Measurements from ENCODE around the gene CDC16. TPM values are rescaled to one million over a fixed set of nuclear protein-coding genes. Genes with fewer than 3 reads are reported as not detected.

The CDC16 gene
- total and polyA plus RNA-seq, 2 donors (not counting 1 experiment from before 2014, with no cell fraction given) = 94.8 to 127 TPM

DNA sequence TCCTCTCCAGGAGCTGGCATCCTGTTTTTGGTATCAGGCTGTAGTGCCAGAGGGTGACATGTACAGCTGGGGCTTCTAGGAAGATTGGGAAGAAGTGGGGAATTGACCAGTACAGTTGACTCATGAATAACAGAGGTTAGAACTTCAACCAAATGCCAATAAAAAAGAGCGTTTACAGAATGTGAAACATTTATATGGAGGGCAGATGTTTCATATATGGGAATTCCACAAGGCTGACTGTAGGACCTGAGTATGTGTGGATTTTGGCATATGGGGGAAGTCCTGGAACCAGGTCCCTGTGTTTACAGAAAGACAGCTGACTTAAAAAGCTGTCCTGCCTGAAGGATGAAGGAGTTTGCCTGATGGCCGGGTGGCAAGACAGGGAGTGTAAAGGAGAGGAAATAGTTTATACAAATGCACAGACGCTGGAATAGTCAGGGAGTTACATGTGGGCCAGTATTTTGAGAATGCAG, 84.8 kb downstream of the CDC16 start:
- peaks cover 1 to 48% of the 10 kb centered on the region in 2 experiments for H3K36me3 ChIP-seq (replicated peaks in 1 of 2; ENCODE audit: control extremely low read depth in 1 of 2, control insufficient read depth in 1 of 2, extremely low read depth in 1 of 2, insufficient read depth in 2 of 2, low read length in 1 of 2)
- no peak for ATAC-seq (ENCODE audit: low read depth)
- H3K27me3 Mint-ChIP-seq = no peaks in the 10 kb centered on the region
- H3K79me2 ChIP-seq (ENCODE audit: control insufficient read depth, insufficient read depth, low read length) = peaks cover 63% of the 10 kb centered on the region
- H3K27ac Mint-ChIP-seq = peak overlapping the region; percentile 16
- no peak for DNase-seq
- H3K4me2 ChIP-seq (replicated peaks; ENCODE audit: low read depth, low read length, poor library complexity, severe bottlenecking) = no peak overlapping the region
- H3K27ac ChIP-seq (ENCODE audit: low read length in 2 of 2) = peak overlapping the region in 1 of 2 donors; percentile 28
- no peaks in the 10 kb centered on the region for H3K9me3 Mint-ChIP-seq (ENCODE audit: insufficient read depth)
- intact Hi-C loops (cut with micrococcal nuclease) = no loop called here
- H3K27me3 ChIP-seq (replicated peaks in 1 of 4; ENCODE audit: control extremely low read depth in 1 of 4, control insufficient read depth in 3 of 4, insufficient read depth in 4 of 4, low read length in 3 of 4) = no peaks in the 10 kb centered on the region
- H3K9me3 ChIP-seq (ENCODE audit: control extremely low read depth in 1 of 3, control insufficient read depth in 2 of 3, insufficient read depth in 1 of 3, low read length in 2 of 3) = no peaks in the 10 kb centered on the region
- POLR2A ChIA-PET = no interaction called here
- no peak overlapping the region for H3K4me3 ChIP-seq (ENCODE audit: control extremely low read depth in 1 of 5, extremely low read depth in 1 of 5, insufficient read depth in 1 of 5, low read depth in 2 of 5, low read length in 4 of 5)
- H3K4me1 Mint-ChIP-seq = peaks cover 42% of the 10 kb centered on the region
- WGBS (ENCODE audit: insufficient coverage) = 100% methylated on average over 1 of the region's 3 CpGs
- H3K9ac ChIP-seq (ENCODE audit: low read length) = no peak overlapping the region
- peaks cover 15 to 27% of the 10 kb centered on the region in 2 donors for H3K4me1 ChIP-seq (ENCODE audit: control insufficient read depth in 2 of 2, insufficient read depth in 2 of 2, low read length in 2 of 2)
- H4K20me1 ChIP-seq (ENCODE audit: control insufficient read depth, insufficient read depth, low read length, poor library complexity, severe bottlenecking) = peaks cover 54% of the 10 kb centered on the region
- H3K4me3 Mint-ChIP-seq = no peak overlapping the region
- H2AFZ ChIP-seq (ENCODE audit: insufficient read depth, low read depth, low read length, poor library complexity, severe bottlenecking) = no peak overlapping the region
- TF ChIP-seq, protein P1, sequence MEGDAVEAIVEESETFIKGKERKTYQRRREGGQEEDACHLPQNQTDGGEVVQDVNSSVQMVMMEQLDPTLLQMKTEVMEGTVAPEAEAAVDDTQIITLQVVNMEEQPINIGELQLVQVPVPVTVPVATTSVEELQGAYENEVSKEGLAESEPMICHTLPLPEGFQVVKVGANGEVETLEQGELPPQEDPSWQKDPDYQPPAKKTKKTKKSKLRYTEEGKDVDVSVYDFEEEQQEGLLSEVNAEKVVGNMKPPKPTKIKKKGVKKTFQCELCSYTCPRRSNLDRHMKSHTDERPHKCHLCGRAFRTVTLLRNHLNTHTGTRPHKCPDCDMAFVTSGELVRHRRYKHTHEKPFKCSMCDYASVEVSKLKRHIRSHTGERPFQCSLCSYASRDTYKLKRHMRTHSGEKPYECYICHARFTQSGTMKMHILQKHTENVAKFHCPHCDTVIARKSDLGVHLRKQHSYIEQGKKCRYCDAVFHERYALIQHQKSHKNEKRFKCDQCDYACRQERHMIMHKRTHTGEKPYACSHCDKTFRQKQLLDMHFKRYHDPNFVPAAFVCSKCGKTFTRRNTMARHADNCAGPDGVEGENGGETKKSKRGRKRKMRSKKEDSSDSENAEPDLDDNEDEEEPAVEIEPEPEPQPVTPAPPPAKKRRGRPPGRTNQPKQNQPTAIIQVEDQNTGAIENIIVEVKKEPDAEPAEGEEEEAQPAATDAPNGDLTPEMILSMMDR (IDR thresholded peaks at IDR 0.05) = no peak
- CTCF ChIA-PET = interaction anchor here (1.5 kb wide), 1 partner anchor 8 kb away, joined by 4 read pairs; no protein-coding TSS in a partner anchor

DNA sequence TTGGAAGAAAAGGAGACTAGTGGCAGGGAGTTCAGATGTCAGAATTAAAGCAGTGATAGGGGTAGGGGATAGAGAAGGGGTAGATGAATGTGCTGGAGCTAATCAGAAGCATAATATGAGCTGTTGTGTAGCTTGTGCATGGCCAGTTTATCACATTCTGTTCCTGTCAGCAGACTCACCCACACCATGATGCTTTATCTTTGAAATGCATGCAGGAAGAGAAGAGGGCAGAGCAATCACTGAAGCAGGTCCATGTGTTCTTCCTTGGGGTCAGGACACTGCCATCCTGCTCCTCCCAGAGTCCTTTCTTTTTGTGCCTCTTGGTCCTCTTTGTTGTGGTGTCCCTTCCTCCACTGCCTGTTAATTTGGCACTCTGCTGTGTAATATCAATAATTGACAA, 85.4 kb downstream of the CDC16 start:
- peaks cover 1 to 54% of the 10 kb centered on the region in 2 experiments for H3K36me3 ChIP-seq (replicated peaks in 1 of 2; ENCODE audit: control extremely low read depth in 1 of 2, control insufficient read depth in 1 of 2, extremely low read depth in 1 of 2, insufficient read depth in 2 of 2, low read length in 1 of 2)
- H3K4me3 ChIP-seq (ENCODE audit: control extremely low read depth in 1 of 5, extremely low read depth in 1 of 5, insufficient read depth in 1 of 5, low read depth in 2 of 5, low read length in 4 of 5) = no peak overlapping the region
- no peaks in the 10 kb centered on the region for H3K9me3 Mint-ChIP-seq (ENCODE audit: insufficient read depth)
- no peaks in the 10 kb centered on the region for H3K9me3 ChIP-seq (ENCODE audit: control extremely low read depth in 1 of 3, control insufficient read depth in 2 of 3, insufficient read depth in 1 of 3, low read length in 2 of 3)
- H3K4me2 ChIP-seq (replicated peaks; ENCODE audit: low read depth, low read length, poor library complexity, severe bottlenecking) = no peak overlapping the region
- H4K20me1 ChIP-seq (ENCODE audit: control insufficient read depth, insufficient read depth, low read length, poor library complexity, severe bottlenecking) = peaks cover 56% of the 10 kb centered on the region
- no peak overlapping the region for H3K4me3 Mint-ChIP-seq
- H3K27ac Mint-ChIP-seq = peak overlapping the region; percentile 41
- no peak overlapping the region for H2AFZ ChIP-seq (ENCODE audit: insufficient read depth, low read depth, low read length, poor library complexity, severe bottlenecking)
- ChIA-PET POLR2A (no interaction called here), CTCF (interaction anchor here (1.5 kb wide), 1 partner anchor 8 kb away, joined by 4 read pairs; no protein-coding TSS in a partner anchor)
- H3K4me1 ChIP-seq (ENCODE audit: control insufficient read depth in 2 of 2, insufficient read depth in 2 of 2, low read length in 2 of 2) = peaks cover 11 to 25% of the 10 kb centered on the region in 2 donors
- H3K4me1 Mint-ChIP-seq = peaks cover 37% of the 10 kb centered on the region
- no peaks in the 10 kb centered on the region for H3K27me3 ChIP-seq (replicated peaks in 1 of 4; ENCODE audit: control extremely low read depth in 1 of 4, control insufficient read depth in 3 of 4, insufficient read depth in 4 of 4, low read length in 3 of 4)
- no peaks in the 10 kb centered on the region for H3K27me3 Mint-ChIP-seq
- H3K9ac ChIP-seq (ENCODE audit: low read length) = no peak overlapping the region
- peaks cover 65% of the 10 kb centered on the region for H3K79me2 ChIP-seq (ENCODE audit: control insufficient read depth, insufficient read depth, low read length)
- peak overlapping the region in 1 of 2 donors; percentile 28 for H3K27ac ChIP-seq (ENCODE audit: low read length in 2 of 2)
- TF ChIP-seq, protein P1 (IDR thresholded peaks at IDR 0.05) = no peak
- TF ChIP-seq EZH2 (IDR thresholded peaks at IDR 0.05; ENCODE audit: borderline replicate concordance, insufficient read depth, low read depth, low read length, poor library complexity, severe bottlenecking) = no peak
- ATAC-seq (ENCODE audit: low read depth) (no peak), DNase-seq (no peak)
- intact Hi-C loops (cut with micrococcal nuclease) = no loop called here

All from B cell (primary cell).